Raji (cell line): Measurements from ENCODE around the gene WDFY4.

ENCODE experiments used
- POLR2A ChIP-seq: IDR thresholded peaks from 2 replicates; pipeline ENCODE4 v1.6.1; 2011; ENCODE audit warnings: low read depth, low read length, control low read depth; ENCODE audit not compliant: insufficient read depth

The WDFY4 gene

DNA sequence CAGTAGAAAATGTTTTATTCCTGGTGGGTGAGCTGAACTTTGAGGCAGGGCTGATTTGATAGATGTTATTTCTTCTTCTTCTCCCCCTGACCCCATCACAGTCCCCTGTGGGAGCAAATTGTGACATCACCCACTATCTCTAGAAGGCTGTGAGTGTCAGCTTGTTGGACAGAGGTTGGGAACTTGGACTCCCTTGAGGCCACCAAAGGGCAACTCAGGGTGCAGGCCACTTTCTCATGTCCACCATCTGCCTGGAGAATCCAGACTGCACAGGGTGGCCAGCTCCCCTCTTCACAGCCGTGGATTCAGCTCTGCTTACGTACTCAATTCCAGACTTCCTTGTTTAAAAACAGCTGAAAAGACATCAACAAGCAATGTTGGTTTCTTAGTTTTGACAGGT, 151.9 kb downstream of the WDFY4 start:
- no peak for TF ChIP-seq POLR2A

DNA sequence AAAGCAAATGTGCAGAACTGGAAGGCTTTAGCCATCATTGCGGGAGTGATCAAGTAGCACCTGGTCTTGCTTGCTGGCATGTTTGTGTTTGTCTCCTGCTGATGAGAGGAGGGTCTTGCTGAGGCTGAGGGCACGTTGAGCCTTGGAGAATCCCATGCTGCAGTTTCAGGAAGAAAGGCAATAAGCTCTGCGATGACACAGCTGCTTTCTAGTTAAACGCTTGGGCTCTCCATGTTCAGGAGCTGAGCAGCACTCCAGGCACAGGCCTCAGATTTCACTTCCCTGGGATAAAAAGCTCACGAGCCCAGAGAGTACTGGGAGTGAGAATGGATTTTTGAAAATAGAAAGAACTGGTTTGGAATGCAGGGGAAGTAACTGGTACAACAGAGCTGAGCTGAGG, 154.2 kb downstream of the WDFY4 start:
- no peak for TF ChIP-seq POLR2A

DNA sequence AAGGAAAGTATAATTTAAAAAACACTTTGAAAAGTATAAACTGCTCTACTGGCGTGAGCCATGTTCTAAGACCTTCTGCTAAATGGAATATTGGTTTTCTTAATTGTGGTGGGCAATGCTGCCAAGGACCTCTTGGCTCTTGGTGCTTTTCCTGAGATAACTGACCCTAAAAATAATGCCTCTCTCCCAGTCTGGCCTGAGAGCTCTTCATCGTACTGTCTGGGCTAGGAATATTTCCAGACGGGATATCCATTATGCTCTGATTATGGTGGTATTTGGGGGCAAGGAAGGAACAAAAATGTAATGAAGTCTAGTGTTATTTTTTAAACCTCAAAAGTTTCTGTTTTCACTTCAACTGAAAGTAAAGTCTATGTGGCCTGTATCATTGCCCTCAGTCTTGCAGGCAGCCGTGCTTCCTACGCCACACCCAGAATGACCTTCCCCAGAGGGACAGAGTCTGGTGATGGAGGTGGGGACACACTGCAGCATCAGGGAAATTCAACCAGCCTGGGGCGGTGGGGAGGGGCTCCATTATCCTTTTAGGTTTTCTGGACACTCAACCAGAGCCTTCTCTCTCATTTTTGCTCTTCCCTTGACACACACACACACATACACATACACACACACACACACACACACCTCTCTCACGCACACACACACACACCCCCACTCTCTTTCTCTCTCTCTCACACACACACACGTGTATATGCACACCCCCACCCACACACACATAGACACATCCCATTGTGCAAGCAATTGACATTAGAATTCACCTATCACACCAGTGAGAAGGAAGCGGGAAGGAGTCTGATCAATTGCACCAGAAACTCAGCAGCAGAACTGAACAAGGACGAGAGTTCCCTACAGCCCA, 155.4 kb downstream of the WDFY4 start:
- TF ChIP-seq POLR2A, result no peak

- no peak for TF ChIP-seq POLR2A
Measured at GRCh38 chr10:48842231-48842630, 157.6 kb downstream of the WDFY4 start.

- TF ChIP-seq POLR2A, result no peak
Measured at GRCh38 chr10:48843198-48843597, 158.5 kb downstream of the WDFY4 start.

DNA sequence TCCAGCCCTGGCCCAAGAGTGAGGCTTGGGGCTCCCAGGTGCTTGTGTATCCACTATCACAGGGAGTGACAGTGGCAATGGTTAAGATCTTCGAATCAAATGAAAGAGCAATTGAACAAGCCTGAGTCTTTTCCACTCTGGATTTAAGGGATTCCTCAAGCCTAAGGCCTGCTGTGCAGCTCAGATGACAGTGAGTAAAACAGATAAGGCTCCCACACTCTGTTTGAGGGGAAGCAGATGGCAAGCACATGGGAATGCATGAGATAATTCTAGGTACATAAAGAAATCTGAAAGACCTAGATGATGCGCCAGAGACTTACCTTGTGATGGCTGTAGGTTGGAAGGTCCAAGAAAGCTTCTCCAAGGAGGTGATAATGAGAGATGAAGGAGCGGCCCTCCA, 159.9 kb downstream of the WDFY4 start:
- TF ChIP-seq POLR2A, result no peak

GRCh38 chr10:48845512-48845911, 160.8 kb downstream of the WDFY4 start:
- TF ChIP-seq POLR2A, result no peak

GRCh38 chr10:48847691-48848090, 163.0 kb downstream of the WDFY4 start:
- no peak for TF ChIP-seq POLR2A

- no peak for TF ChIP-seq POLR2A
Measured at GRCh38 chr10:48856855-48857254, 172.2 kb downstream of the WDFY4 start.

GRCh38 chr10:48872234-48872633, 187.6 kb downstream of the WDFY4 start:
- no peak for TF ChIP-seq POLR2A

DNA sequence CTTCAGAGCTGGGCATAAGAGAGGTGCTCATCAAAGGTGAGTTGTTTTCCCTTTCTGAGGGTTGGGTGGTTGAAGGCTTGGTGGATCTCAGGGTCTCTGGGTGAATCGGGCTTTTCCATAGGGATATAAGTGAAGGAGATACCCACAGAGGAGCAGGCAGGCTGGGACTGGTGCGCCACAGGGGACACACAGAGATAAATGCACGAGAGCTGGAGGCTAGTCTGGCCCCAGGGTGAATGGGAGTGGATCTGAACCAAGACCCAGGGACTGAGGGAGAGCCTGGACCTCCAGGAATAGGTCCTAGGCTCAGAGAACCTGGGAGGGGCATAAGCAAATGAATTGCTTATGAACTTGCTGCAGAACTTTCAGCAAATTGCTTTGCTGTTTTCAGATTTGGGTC, 193.4 kb downstream of the WDFY4 start:
- TF ChIP-seq POLR2A, result no peak

GRCh38 chr10:48879451-48879850, 194.8 kb downstream of the WDFY4 start:
- no peak for TF ChIP-seq POLR2A

GRCh38 chr10:48880016-48880705, 195.5 kb downstream of the WDFY4 start:
- no peak for TF ChIP-seq POLR2A

DNA sequence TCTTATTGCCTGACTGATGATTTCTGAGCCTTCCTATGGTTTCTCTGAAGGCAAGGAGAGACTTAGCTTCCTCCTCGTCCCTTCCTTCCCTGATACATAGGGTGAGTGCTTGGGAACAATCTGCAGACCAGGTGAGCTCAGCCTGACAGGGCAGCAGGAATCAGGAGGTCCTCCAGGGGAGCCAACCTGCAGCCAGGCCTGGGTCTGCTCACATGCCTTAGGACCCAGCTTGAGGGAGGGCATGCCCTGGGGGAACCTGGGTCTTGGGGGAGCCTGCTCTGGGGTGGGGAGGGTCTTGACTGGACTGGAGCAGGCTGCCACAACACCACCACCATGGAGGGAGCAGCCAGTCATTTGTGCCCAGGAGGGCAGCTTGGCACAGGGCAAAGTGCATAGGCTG, 197.3 kb downstream of the WDFY4 start:
- no peak for TF ChIP-seq POLR2A

DNA sequence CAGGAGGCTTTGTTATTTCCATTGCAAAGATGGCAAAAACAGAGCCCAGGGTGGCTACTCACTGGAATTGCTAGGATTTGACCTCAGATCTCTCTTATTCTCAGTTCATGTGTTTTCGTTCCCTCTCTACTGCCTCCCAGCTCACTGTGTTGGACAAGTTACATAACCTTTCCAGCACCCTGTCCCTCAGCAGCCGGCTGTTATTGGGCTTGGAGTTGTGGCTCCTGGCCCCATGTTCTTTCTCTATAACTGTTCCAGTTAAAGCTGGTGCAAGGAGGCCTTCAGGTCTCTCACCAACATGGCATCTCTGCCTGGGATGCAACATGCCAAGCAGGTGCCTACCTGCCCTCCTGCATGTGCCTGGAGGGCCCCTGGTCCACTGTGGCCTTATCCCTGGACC, 198.2 kb downstream of the WDFY4 start:
- no peak for TF ChIP-seq POLR2A

GRCh38 chr10:48883701-48884100, 199.0 kb downstream of the WDFY4 start:
- TF ChIP-seq POLR2A, result no peak
